ENCODE data around the gene KPNA1. TPM values are rescaled to one million over a fixed set of nuclear protein-coding genes. Genes with fewer than 3 reads are reported as not detected.

Gene KPNA1
- total and polyA plus RNA-seq, 4 donors, result 10.8 to 55.2 (median 28.9) TPM

GRCh38 chr3:122443090-122443489 is 71.6 kb downstream of the KPNA1 start:
- Histone ChIP-seq H3K27me3 (ENCODE audit: control insufficient read depth in 3 of 3, insufficient read depth in 3 of 3, low read length in 2 of 3) (no peaks in the 10 kb centered on the region), H3K27ac (ENCODE audit: low read depth in 1 of 2, low read length in 1 of 2) (no peak overlapping the region), H3K9ac (ENCODE audit: insufficient read depth in 1 of 2, low read length in 2 of 2) (no peak overlapping the region), H3K9me3 (ENCODE audit: control insufficient read depth in 4 of 4, insufficient read depth in 3 of 4, low read length in 3 of 4) (peaks cover 0 to 3% (median 1%) of the 10 kb centered on the region in 4 donors), H3K4me3 (no peak overlapping the region), H3K4me1 (ENCODE audit: control insufficient read depth in 5 of 5, insufficient read depth in 5 of 5, low read length in 5 of 5) (no peaks in the 10 kb centered on the region), H3K36me3 (ENCODE audit: control insufficient read depth in 4 of 4, insufficient read depth in 4 of 4, low read length in 4 of 4) (peaks cover 18 to 35% (median 24%) of the 10 kb centered on the region in 4 donors)
- ATAC-seq (ENCODE audit: insufficient read depth, low FRiP score), result no peak
- 89 to 92% methylated on average over 10 of the region's 10 CpGs for WGBS, 2 donors
- no peak for TF ChIP-seq CTCF (IDR thresholded peaks at IDR 0.05; ENCODE audit: control extremely low read depth, extremely low read depth)
- DNase-seq, result no peak

- H3K4me3 ChIP-seq, result no peak overlapping the region
- peaks cover 23 to 48% (median 37%) of the 10 kb centered on the region in 4 donors for H3K36me3 ChIP-seq (ENCODE audit: control insufficient read depth in 4 of 4, insufficient read depth in 4 of 4, low read length in 4 of 4)
- H3K9me3 ChIP-seq (ENCODE audit: control insufficient read depth in 4 of 4, insufficient read depth in 3 of 4, low read length in 3 of 4), result peaks cover 0 to 10% (median 0%) of the 10 kb centered on the region in 4 donors
- H3K4me1 ChIP-seq (ENCODE audit: control insufficient read depth in 5 of 5, insufficient read depth in 5 of 5, low read length in 5 of 5), result no peaks in the 10 kb centered on the region
- H3K27ac ChIP-seq (ENCODE audit: low read depth in 1 of 2, low read length in 1 of 2), result no peak overlapping the region
- TF ChIP-seq CTCF (IDR thresholded peaks at IDR 0.05; ENCODE audit: control extremely low read depth, extremely low read depth), result no peak
- DNase-seq (no peak), ATAC-seq (ENCODE audit: insufficient read depth, low FRiP score) (no peak)
- no peak overlapping the region for H3K9ac ChIP-seq (ENCODE audit: insufficient read depth in 1 of 2, low read length in 2 of 2)
- no peaks in the 10 kb centered on the region for H3K27me3 ChIP-seq (ENCODE audit: control insufficient read depth in 3 of 3, insufficient read depth in 3 of 3, low read length in 2 of 3)
- WGBS, 2 donors, result 93 to 98% methylated on average over 9 of the region's 9 CpGs
Observed at GRCh38 chr3:122435950-122436349, 78.8 kb downstream of the KPNA1 start.

- Histone ChIP-seq H3K27me3 (ENCODE audit: control insufficient read depth in 3 of 3, insufficient read depth in 3 of 3, low read length in 2 of 3) (no peaks in the 10 kb centered on the region), H3K27ac (ENCODE audit: low read depth in 1 of 2, low read length in 1 of 2) (no peak overlapping the region), H3K4me1 (ENCODE audit: control insufficient read depth in 5 of 5, insufficient read depth in 5 of 5, low read length in 5 of 5) (peaks cover 0 to 2% (median 0%) of the 10 kb centered on the region in 5 donors), H3K9ac (ENCODE audit: insufficient read depth in 1 of 2, low read length in 2 of 2) (no peak overlapping the region), H3K9me3 (ENCODE audit: control insufficient read depth in 4 of 4, insufficient read depth in 3 of 4, low read length in 3 of 4) (no peaks in the 10 kb centered on the region), H3K36me3 (ENCODE audit: control insufficient read depth in 4 of 4, insufficient read depth in 4 of 4, low read length in 4 of 4) (peaks cover 13 to 43% (median 36%) of the 10 kb centered on the region in 4 donors), H3K4me3 (no peak overlapping the region)
- DNase-seq (no peak), ATAC-seq (ENCODE audit: insufficient read depth, low FRiP score) (no peak)
- TF ChIP-seq CTCF (IDR thresholded peaks at IDR 0.05; ENCODE audit: control extremely low read depth, extremely low read depth), result no peak
- 97 to 100% methylated on average over 2 of the region's 2 CpGs for WGBS, 2 donors
Observed at GRCh38 chr3:122430371-122430770, 84.4 kb downstream of the KPNA1 start.

- H3K9ac ChIP-seq (ENCODE audit: insufficient read depth in 1 of 2, low read length in 2 of 2), result no peak overlapping the region
- H3K9me3 ChIP-seq (ENCODE audit: control insufficient read depth in 4 of 4, insufficient read depth in 3 of 4, low read length in 3 of 4), result no peaks in the 10 kb centered on the region
- no peak overlapping the region for H3K27ac ChIP-seq (ENCODE audit: low read depth in 1 of 2, low read length in 1 of 2)
- 84 to 91% methylated on average over 2 of the region's 2 CpGs for WGBS, 2 donors
- DNase-seq, result no peak
- no peak for ATAC-seq (ENCODE audit: insufficient read depth, low FRiP score)
- peaks cover 0 to 2% (median 0%) of the 10 kb centered on the region in 5 donors for H3K4me1 ChIP-seq (ENCODE audit: control insufficient read depth in 5 of 5, insufficient read depth in 5 of 5, low read length in 5 of 5)
- H3K4me3 ChIP-seq, result no peak overlapping the region
- peaks cover 12 to 37% (median 33%) of the 10 kb centered on the region in 4 donors for H3K36me3 ChIP-seq (ENCODE audit: control insufficient read depth in 4 of 4, insufficient read depth in 4 of 4, low read length in 4 of 4)
- TF ChIP-seq CTCF (IDR thresholded peaks at IDR 0.05; ENCODE audit: control extremely low read depth, extremely low read depth), result no peak
- H3K27me3 ChIP-seq (ENCODE audit: control insufficient read depth in 3 of 3, insufficient read depth in 3 of 3, low read length in 2 of 3), result no peaks in the 10 kb centered on the region
Observed at GRCh38 chr3:122427857-122428471, 86.8 kb downstream of the KPNA1 start.

Data from lung (tissue), 12 donors.